MM.1S (cell line): Measurements from ENCODE around the gene IGF1R.

Experiments
- EZH2 ChIP-seq: fragments of 300-600 bp; sonication (generic); optimal IDR thresholded peaks from 2 replicates; pipeline ENCODE3; 2017; ENCODE audit warnings: low read depth, mild to moderate bottlenecking, antibody characterized with exemption, low read length, mixed read lengths
- TF ChIP-seq, protein P1 (sequence below): fragments of 300-600 bp; sonication (generic); IDR thresholded peaks from 2 replicates; pipeline ENCODE4 v1.5.1; 2016; ENCODE audit warnings: antibody characterized with exemption, low read length, mixed read lengths

DNA sequence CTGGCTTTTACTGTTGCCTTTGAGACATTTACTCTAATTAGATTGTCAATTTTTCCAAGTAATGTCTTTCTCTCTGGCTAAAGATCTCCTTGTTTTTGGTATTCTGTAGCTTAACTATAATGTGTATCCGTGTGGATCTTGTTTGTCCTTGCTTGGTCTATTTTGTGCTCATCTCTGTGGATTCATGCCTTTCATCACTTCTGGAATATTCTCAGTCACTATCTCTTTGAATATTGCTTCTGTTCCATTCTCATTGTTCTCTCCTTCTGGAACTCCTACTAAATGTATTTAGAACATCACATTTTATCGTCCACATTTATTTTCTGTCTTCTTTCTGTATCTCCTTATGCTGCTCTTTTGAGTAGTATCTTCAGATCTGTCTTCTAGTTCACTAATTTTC, 346.6 kb downstream of the IGF1R start:
- TF ChIP-seq, protein P1, sequence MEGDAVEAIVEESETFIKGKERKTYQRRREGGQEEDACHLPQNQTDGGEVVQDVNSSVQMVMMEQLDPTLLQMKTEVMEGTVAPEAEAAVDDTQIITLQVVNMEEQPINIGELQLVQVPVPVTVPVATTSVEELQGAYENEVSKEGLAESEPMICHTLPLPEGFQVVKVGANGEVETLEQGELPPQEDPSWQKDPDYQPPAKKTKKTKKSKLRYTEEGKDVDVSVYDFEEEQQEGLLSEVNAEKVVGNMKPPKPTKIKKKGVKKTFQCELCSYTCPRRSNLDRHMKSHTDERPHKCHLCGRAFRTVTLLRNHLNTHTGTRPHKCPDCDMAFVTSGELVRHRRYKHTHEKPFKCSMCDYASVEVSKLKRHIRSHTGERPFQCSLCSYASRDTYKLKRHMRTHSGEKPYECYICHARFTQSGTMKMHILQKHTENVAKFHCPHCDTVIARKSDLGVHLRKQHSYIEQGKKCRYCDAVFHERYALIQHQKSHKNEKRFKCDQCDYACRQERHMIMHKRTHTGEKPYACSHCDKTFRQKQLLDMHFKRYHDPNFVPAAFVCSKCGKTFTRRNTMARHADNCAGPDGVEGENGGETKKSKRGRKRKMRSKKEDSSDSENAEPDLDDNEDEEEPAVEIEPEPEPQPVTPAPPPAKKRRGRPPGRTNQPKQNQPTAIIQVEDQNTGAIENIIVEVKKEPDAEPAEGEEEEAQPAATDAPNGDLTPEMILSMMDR = no peak
- TF ChIP-seq EZH2 = no peak
